KMS-11 (cell line): ENCODE results near the gene ENPP4.

Source experiments
- H2AFZ ChIP-seq: fragments of 200-600 bp; sonication (generic); 2 replicates; pipeline ENCODE4 v1.6.1; 2016; ENCODE audit warnings: antibody characterized with exemption, mixed run types, low read depth
- H3K27ac ChIP-seq: fragments of 200-600 bp; sonication (generic); 2 replicates; pipeline ENCODE4 v1.6.1; 2016; ENCODE audit warnings: mild to moderate bottlenecking, mixed run types
- H3K27me3 ChIP-seq: fragments of 200-600 bp; sonication (generic); 2 replicates; pipeline ENCODE4 v1.6.1; 2017; ENCODE audit warnings: mild to moderate bottlenecking, low read depth, mixed run types, moderate library complexity; ENCODE audit not compliant: insufficient read depth
- H3K36me3 ChIP-seq: fragments of 200-600 bp; sonication (generic); 2 replicates; pipeline ENCODE4 v1.6.1; 2017; ENCODE audit warnings: mild to moderate bottlenecking, mixed run types; ENCODE audit not compliant: insufficient read depth
- H3K4me1 ChIP-seq: fragments of 200-600 bp; sonication (generic); 2 replicates; pipeline ENCODE4 v1.6.1; 2016; ENCODE audit warnings: mild to moderate bottlenecking, low read depth, mixed run types; ENCODE audit not compliant: poor library complexity, severe bottlenecking
- H3K4me2 ChIP-seq: fragments of 200-600 bp; sonication (generic); 2 replicates; pipeline ENCODE4 v1.7.0; 2016; ENCODE audit warnings: mild to moderate bottlenecking, mixed run types
- H3K4me3 ChIP-seq: fragments of 200-600 bp; sonication (generic); IDR thresholded peaks from 2 replicates; pipeline ENCODE4 v1.6.1; 2017; ENCODE audit warnings: low read depth, low read length, mixed read lengths; ENCODE audit not compliant: insufficient read depth
- H3K79me2 ChIP-seq: fragments of 200-600 bp; sonication (generic); 2 replicates; pipeline ENCODE4 v1.6.1; 2016; ENCODE audit warnings: low read depth, mixed run types; ENCODE audit not compliant: insufficient read depth
- H3K9ac ChIP-seq: fragments of 200-600 bp; sonication (generic); 2 replicates; pipeline ENCODE4 v1.6.1; 2016; ENCODE audit warnings: mild to moderate bottlenecking, mixed run types
- H4K20me1 ChIP-seq: fragments of 200-600 bp; sonication (generic); 2 replicates; pipeline ENCODE4 v1.6.1; 2016; ENCODE audit warnings: mild to moderate bottlenecking, mixed run types; ENCODE audit not compliant: insufficient read depth
- CTCF ChIP-seq: fragments of 200-600 bp; sonication (generic); conservative IDR thresholded peaks from 2 replicates; pipeline ENCODE4 v1.6.1; 2017; ENCODE audit warnings: low read depth, mild to moderate bottlenecking, antibody characterized with exemption, low read length, moderate library complexity, mixed read lengths

Gene ENPP4

GRCh38 chr6:46191961-46192360, 62.2 kb downstream of the ENPP4 start:
- H3K27me3 ChIP-seq = no peaks in the 10 kb centered on the region
- H3K4me2 ChIP-seq = no peak overlapping the region
- no peaks in the 10 kb centered on the region for H4K20me1 ChIP-seq
- H3K4me3 ChIP-seq = no peak overlapping the region
- no peaks in the 10 kb centered on the region for H3K79me2 ChIP-seq
- H3K9ac ChIP-seq = no peak overlapping the region
- H3K27ac ChIP-seq = no peak overlapping the region
- no peak overlapping the region for H2AFZ ChIP-seq
- no peaks in the 10 kb centered on the region for H3K4me1 ChIP-seq
- no peaks in the 10 kb centered on the region for H3K36me3 ChIP-seq
- no peak for TF ChIP-seq CTCF
